Effector memory CD8-positive, alpha-beta T cell (primary cell): ENCODE data around the gene CDIPT.

ENCODE experiments used
- ATAC-seq: fragments of 150-1000 bp; cut with Tn5 transposase; replicated peaks from 2 replicates; pipeline ENCODE4 v1.10.0; 2021; ENCODE audit warnings: mild to moderate bottlenecking, moderate library complexity
- DNase-seq, 3 experiments: peaks; one replicate each; pipeline ENCODE4 v3.0.0; 2021
- H3K27ac Mint-ChIP-seq, 2 donors: one replicate each; pipeline ENCODE4 v1.8.0; 2022; ENCODE audit warnings: mild to moderate bottlenecking in 2 of 2, mixed read lengths in 2 of 2, moderate library complexity in 2 of 2
- H3K27me3 Mint-ChIP-seq, 2 donors: one replicate each; pipeline ENCODE4 v1.8.0; 2022; ENCODE audit warnings: mixed read lengths in 2 of 2
- H3K36me3 Mint-ChIP-seq: one replicate; pipeline ENCODE4 v1.8.0; 2022; ENCODE audit warnings: mild to moderate bottlenecking, moderate library complexity, mixed read lengths; ENCODE audit not compliant: insufficient read depth
- H3K4me1 Mint-ChIP-seq, 2 donors: one replicate each; pipeline ENCODE4 v1.8.0; 2022; ENCODE audit warnings: low read depth in 2 of 2, mixed read lengths in 2 of 2
- H3K4me3 Mint-ChIP-seq, 2 donors: one replicate each; pipeline ENCODE4 v1.8.0; 2022; ENCODE audit warnings: mild to moderate bottlenecking in 2 of 2, mixed read lengths in 2 of 2, moderate library complexity in 2 of 2
- H3K9me3 Mint-ChIP-seq, 2 donors: one replicate each; pipeline ENCODE4 v1.8.0; 2022; ENCODE audit warnings: mixed read lengths in 2 of 2

CDIPT gene

GRCh38 chr16:29824589-29825144 lies 38.4 kb downstream of the CDIPT start:
- no peak for ATAC-seq
- Mint-ChIP-seq H3K9me3 (no peaks in the 10 kb centered on the region), H3K27ac (peak overlapping the region; percentile 88 to 92), H3K4me3 (peak overlapping the region; percentile 52 to 72), H3K36me3 (peaks cover 16% of the 10 kb centered on the region), H3K27me3 (no peaks in the 10 kb centered on the region), H3K4me1 (peaks cover 47 to 60% of the 10 kb centered on the region in 2 donors)
- no peak for DNase-seq

GRCh38 chr16:29821643-29822115 lies 41.3 kb downstream of the CDIPT start:
- ATAC-seq: no peak
- Mint-ChIP-seq H3K36me3 (peaks cover 40% of the 10 kb centered on the region), H3K4me1 (peaks cover 59 to 68% of the 10 kb centered on the region in 2 donors), H3K4me3 (peak overlapping the region; percentile 96 to 98), H3K27ac (peak overlapping the region; percentile 94), H3K27me3 (no peaks in the 10 kb centered on the region), H3K9me3 (no peaks in the 10 kb centered on the region)
- no peak for DNase-seq

GRCh38 chr16:29820730-29821642 lies 42.0 kb downstream of the CDIPT start:
- H3K27ac Mint-ChIP-seq: peak overlapping the region; percentile 94
- H3K9me3 Mint-ChIP-seq: no peaks in the 10 kb centered on the region
- H3K27me3 Mint-ChIP-seq: no peaks in the 10 kb centered on the region
- peak in 2 of 3 experiments; percentile 41 to 53 for DNase-seq
- peak overlapping the region; percentile 96 to 98 for H3K4me3 Mint-ChIP-seq
- peaks cover 62 to 69% of the 10 kb centered on the region in 2 donors for H3K4me1 Mint-ChIP-seq
- ATAC-seq: peak; percentile 66
- peaks cover 44% of the 10 kb centered on the region for H3K36me3 Mint-ChIP-seq

GRCh38 chr16:29820271-29820701 lies 42.7 kb downstream of the CDIPT start, which contains the start of gene MVP:
Gene MVP, plus strand, starts transcription at chr16:29820462. Its CDS starts 10,088 bp downstream, at chr16:29830550.
- Mint-ChIP-seq H3K27ac (peak within 1 kb of the TSS; percentile 94), H3K9me3 (no peaks in the 10 kb centered on the region), H3K36me3 (peaks cover 50% of the 10 kb centered on the region), H3K4me3 (peak within 1 kb of the TSS; percentile 96 to 98), H3K27me3 (no peaks in the 10 kb centered on the region), H3K4me1 (peaks cover 61 to 70% of the 10 kb centered on the region in 2 donors)
- ATAC-seq: no peak
- peak in 1 of 3 experiments; percentile 12 for DNase-seq

- H3K4me3 Mint-ChIP-seq: peak overlapping the region; percentile 96 to 98
- H3K36me3 Mint-ChIP-seq: peaks cover 57% of the 10 kb centered on the region
- ATAC-seq (no peak), DNase-seq (no peak)
- peak overlapping the region; percentile 94 for H3K27ac Mint-ChIP-seq
- no peaks in the 10 kb centered on the region for H3K9me3 Mint-ChIP-seq
- peaks cover 64 to 71% of the 10 kb centered on the region in 2 donors for H3K4me1 Mint-ChIP-seq
- H3K27me3 Mint-ChIP-seq: no peaks in the 10 kb centered on the region
Measured at GRCh38 chr16:29819506-29819905, 43.5 kb downstream of the CDIPT start.

GRCh38 chr16:29818082-29818481 lies 44.9 kb downstream of the CDIPT start:
- no peak for DNase-seq
- Mint-ChIP-seq H3K4me1 (peaks cover 70 to 76% of the 10 kb centered on the region in 2 donors), H3K27me3 (no peaks in the 10 kb centered on the region), H3K9me3 (no peaks in the 10 kb centered on the region), H3K27ac (peak overlapping the region in 1 of 2 donors; percentile 86), H3K4me3 (peak overlapping the region; percentile 70 to 98), H3K36me3 (peaks cover 57% of the 10 kb centered on the region)
- no peak for ATAC-seq

- ATAC-seq: peak; percentile 21
- peak overlapping the region; percentile 91 to 93 for H3K4me3 Mint-ChIP-seq
- H3K36me3 Mint-ChIP-seq: peaks cover 62% of the 10 kb centered on the region
- H3K9me3 Mint-ChIP-seq: no peaks in the 10 kb centered on the region
- peak in 1 of 3 experiments; percentile 37 for DNase-seq
- peak overlapping the region; percentile 63 to 95 for H3K27ac Mint-ChIP-seq
- peaks cover 65% of the 10 kb centered on the region in 2 donors for H3K4me1 Mint-ChIP-seq
- H3K27me3 Mint-ChIP-seq: no peaks in the 10 kb centered on the region
Measured at GRCh38 chr16:29816694-29817441, 46.2 kb downstream of the CDIPT start.

- no peaks in the 10 kb centered on the region for H3K9me3 Mint-ChIP-seq
- H3K4me1 Mint-ChIP-seq: peaks cover 62 to 67% of the 10 kb centered on the region in 2 donors
- H3K36me3 Mint-ChIP-seq: peaks cover 68% of the 10 kb centered on the region
- H3K27ac Mint-ChIP-seq: peak within 1 kb of the TSS; percentile 63 to 95
- peak within 1 kb of the TSS; percentile 91 to 93 for H3K4me3 Mint-ChIP-seq
- peak; percentile 97 to 99 (median 99) for DNase-seq
- H3K27me3 Mint-ChIP-seq: no peaks in the 10 kb centered on the region
- ATAC-seq: peak; percentile 74
Measured at GRCh38 chr16:29815793-29816693, 47.0 kb downstream of the CDIPT start, which contains the start of gene PAGR1. Gene PAGR1, plus strand, starts transcription at chr16:29816152. Its CDS starts 374 bp downstream, at chr16:29816526.

GRCh38 chr16:29815032-29815721 lies 47.8 kb downstream of the CDIPT start:
- DNase-seq: no peak
- H3K27me3 Mint-ChIP-seq: no peaks in the 10 kb centered on the region
- H3K27ac Mint-ChIP-seq: peak overlapping the region; percentile 63 to 95
- H3K36me3 Mint-ChIP-seq: peaks cover 71% of the 10 kb centered on the region
- peaks cover 62 to 67% of the 10 kb centered on the region in 2 donors for H3K4me1 Mint-ChIP-seq
- no peaks in the 10 kb centered on the region for H3K9me3 Mint-ChIP-seq
- peak; percentile 6 for ATAC-seq
- H3K4me3 Mint-ChIP-seq: peak overlapping the region; percentile 91 to 93

- no peaks in the 10 kb centered on the region for H3K9me3 Mint-ChIP-seq
- H3K4me1 Mint-ChIP-seq: peaks cover 60 to 66% of the 10 kb centered on the region in 2 donors
- DNase-seq (no peak), ATAC-seq (no peak)
- H3K36me3 Mint-ChIP-seq: peaks cover 71% of the 10 kb centered on the region
- peak overlapping the region; percentile 63 to 67 for H3K27ac Mint-ChIP-seq
- H3K27me3 Mint-ChIP-seq: no peaks in the 10 kb centered on the region
- peak overlapping the region; percentile 91 to 93 for H3K4me3 Mint-ChIP-seq
Measured at GRCh38 chr16:29814592-29814991, 48.4 kb downstream of the CDIPT start.

GRCh38 chr16:29813644-29814562 lies 49.1 kb downstream of the CDIPT start:
- no peak for DNase-seq
- H3K27me3 Mint-ChIP-seq: no peaks in the 10 kb centered on the region
- no peak for ATAC-seq
- peak overlapping the region; percentile 91 to 93 for H3K4me3 Mint-ChIP-seq
- H3K36me3 Mint-ChIP-seq: peaks cover 68% of the 10 kb centered on the region
- H3K27ac Mint-ChIP-seq: peak overlapping the region in 1 of 2 donors; percentile 67
- peaks cover 57 to 63% of the 10 kb centered on the region in 2 donors for H3K4me1 Mint-ChIP-seq
- no peaks in the 10 kb centered on the region for H3K9me3 Mint-ChIP-seq
